ENCODE measurements around the gene TXLNB.
"Not testable (repeated sequence)": the region's sequence is repeated elsewhere in the genome, so short reads cannot be mapped to it uniquely, and the experiment has no call there.

The TXLNB gene

DNA sequence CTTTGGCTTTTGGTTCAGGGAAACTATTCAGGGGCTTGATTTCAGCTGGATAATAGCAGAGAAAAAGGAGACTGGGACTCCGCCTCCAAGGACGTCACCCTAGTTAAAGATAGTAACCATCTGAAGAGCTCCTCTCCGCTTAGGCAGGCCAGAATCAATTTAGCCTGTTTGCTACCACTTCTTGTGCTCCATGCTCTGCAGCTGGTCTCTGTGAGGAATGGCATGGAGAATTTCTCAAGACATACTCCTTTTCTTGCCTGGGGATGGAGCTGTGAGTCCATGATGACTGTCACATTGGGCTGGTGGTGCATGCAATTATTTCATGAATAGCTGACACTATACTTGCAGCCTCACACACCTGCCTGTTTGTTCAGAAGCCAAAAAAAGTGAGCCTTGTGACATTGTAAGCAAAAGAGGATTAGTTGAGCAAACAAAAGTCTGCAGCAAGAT lies 61.4 kb downstream of the TXLNB start:
- no peak for DNase-seq (ENCODE audit: low read depth)
- H3K4me3 ChIP-seq (ENCODE audit: low read length) = no peak overlapping the region
- TF ChIP-seq CTCF (conservative IDR thresholded peaks at IDR 0.05; ENCODE audit: low read depth, low read length) = peak; percentile 16

- H3K4me3 ChIP-seq (ENCODE audit: low read length); DNase-seq (ENCODE audit: low read depth): not testable (repeated sequence)
Observed at GRCh38 chr6:139228387-139228786, 63.4 kb downstream of the TXLNB start.

GRCh38 chr6:139219746-139220145 lies 72.1 kb downstream of the TXLNB start:
- H3K4me3 ChIP-seq (ENCODE audit: low read length) = no peak overlapping the region
- TF ChIP-seq CTCF (conservative IDR thresholded peaks at IDR 0.05; ENCODE audit: low read depth, low read length) = no peak
- DNase-seq (ENCODE audit: low read depth) = no peak

- peak; percentile 90 for TF ChIP-seq CTCF (conservative IDR thresholded peaks at IDR 0.05; ENCODE audit: low read depth, low read length)
- peak; percentile 63 for DNase-seq (ENCODE audit: low read depth)
- no peak overlapping the region for H3K4me3 ChIP-seq (ENCODE audit: low read length)
Observed at GRCh38 chr6:139219271-139219729, 72.5 kb downstream of the TXLNB start.

DNA sequence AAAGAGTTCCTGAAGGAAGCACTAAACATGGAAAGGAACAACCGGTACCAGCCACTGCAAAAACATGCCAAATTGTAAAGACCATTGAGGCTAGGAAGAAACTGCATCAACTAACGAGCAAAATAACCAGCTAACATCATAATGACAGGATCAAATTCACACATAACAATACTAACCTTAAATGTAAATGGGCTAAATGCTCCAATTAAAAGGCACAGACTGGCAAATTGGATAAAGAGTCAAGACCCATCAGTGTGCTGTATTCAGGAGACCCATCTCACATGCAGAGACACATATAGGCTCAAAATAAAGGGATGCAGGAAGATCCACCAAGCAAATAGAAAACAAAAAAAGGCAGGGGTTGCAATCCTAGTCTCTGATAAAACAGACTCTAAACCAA lies 79.3 kb downstream of the TXLNB start:
- not testable (repeated sequence) for H3K4me3 ChIP-seq (ENCODE audit: low read length); DNase-seq (ENCODE audit: low read depth)

- DNase-seq (ENCODE audit: low read depth); H3K4me3 ChIP-seq (ENCODE audit: low read length): not testable (repeated sequence)
Observed at GRCh38 chr6:139210766-139211165, 81.0 kb downstream of the TXLNB start.

DNA sequence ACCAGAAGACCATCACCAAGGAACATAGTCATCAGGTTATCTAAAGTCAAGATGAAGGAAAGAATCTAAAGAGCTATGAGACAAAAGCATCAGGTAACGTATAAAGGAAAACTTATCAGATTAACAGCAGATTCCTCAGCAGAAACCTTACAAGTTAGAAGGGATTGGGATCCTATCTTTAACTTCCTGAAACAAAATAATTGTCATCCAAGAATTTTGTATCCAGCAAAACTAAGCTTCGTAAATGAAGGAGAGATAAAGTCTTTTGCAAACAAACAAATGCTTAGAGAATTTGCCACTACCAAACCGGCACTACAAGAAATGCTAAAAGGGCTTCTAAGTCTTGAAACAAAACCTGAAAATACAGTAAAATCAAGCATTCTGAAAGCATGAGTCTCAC lies 86.0 kb downstream of the TXLNB start:
- no peak overlapping the region for H3K4me3 ChIP-seq (ENCODE audit: low read length)
- no peak for TF ChIP-seq CTCF (conservative IDR thresholded peaks at IDR 0.05; ENCODE audit: low read depth, low read length)
- no peak for DNase-seq (ENCODE audit: low read depth)

DNA sequence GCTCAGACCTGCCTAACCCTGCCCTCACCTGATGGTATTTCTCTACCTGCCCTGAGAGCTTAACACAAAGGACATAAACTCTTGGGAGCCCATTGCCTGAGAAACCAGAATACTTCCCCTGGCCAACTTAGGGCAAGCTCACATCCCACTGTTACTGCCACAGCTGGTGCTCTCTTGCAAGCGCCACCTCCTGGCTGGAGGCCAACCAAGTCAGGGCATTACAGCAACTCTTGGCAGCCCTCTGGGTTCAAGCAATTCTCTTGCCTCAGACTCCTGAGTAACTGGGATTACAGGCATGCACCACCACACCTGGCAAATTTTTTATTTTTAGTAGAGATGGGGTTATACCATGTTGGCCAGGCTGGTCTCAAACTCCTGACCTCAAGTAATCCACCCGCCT lies 86.8 kb downstream of the TXLNB start:
- no peak for TF ChIP-seq CTCF (conservative IDR thresholded peaks at IDR 0.05; ENCODE audit: low read depth, low read length)
- H3K4me3 ChIP-seq (ENCODE audit: low read length) = no peak overlapping the region

DNA sequence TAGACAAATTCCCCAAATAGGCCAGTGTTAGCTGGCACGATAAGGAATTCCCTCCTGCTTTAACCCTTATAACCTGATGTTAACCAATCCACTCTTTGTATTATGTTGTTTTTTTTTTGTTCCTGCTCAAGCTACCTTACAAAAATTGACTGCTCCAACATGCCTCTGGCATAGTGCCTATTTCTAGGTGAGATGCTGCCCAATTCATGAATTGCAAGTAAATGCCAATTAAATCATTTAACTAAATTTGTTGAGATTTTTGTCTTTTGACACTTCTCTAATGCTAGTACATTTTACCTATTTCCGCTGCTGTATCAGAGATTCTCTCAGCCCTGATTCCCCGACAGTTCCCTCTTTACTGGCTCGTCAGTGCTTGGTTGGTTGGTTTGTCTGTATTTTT lies 90.4 kb downstream of the TXLNB start:
- no peak for DNase-seq (ENCODE audit: low read depth)
- no peak overlapping the region for H3K4me3 ChIP-seq (ENCODE audit: low read length)
- TF ChIP-seq CTCF (conservative IDR thresholded peaks at IDR 0.05; ENCODE audit: low read depth, low read length) = no peak

More for the DNA sequence above, 86.8 kb downstream of the TXLNB start:
- no peak for DNase-seq (ENCODE audit: low read depth)
